Measurements from ENCODE around the gene DIP2C.

DNA sequence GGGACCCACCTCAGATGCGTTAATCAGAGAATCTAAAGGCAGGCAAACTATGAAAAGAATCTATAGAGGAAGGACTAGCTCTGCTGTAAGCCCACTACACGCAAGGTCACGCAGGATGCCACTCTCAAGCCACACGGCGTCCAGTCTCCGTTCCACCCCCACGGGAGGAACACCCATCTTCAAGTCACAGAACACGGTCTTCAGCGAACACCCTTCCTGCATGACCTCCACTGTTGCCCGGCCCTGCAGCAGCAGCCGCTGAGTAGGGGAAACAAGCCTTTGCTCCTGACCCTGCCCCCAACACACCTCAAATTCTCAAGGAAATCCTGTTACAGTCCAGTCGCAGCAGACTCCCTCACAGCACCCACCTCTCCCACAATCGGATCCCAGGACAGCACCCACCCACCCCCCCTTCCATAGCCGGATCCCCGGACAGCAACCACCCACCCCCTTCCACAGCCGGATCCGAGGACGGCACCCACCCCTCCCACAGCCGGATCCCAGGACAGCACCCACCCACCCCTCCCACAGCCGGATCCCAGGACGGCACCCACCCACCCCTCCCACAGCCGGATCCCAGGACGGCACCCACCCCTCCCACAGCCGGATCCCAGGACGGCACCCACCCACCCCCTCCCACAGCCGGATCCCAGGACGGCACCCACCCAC is 133.7 kb downstream of the DIP2C start:
- TF ChIP-seq, protein P1, sequence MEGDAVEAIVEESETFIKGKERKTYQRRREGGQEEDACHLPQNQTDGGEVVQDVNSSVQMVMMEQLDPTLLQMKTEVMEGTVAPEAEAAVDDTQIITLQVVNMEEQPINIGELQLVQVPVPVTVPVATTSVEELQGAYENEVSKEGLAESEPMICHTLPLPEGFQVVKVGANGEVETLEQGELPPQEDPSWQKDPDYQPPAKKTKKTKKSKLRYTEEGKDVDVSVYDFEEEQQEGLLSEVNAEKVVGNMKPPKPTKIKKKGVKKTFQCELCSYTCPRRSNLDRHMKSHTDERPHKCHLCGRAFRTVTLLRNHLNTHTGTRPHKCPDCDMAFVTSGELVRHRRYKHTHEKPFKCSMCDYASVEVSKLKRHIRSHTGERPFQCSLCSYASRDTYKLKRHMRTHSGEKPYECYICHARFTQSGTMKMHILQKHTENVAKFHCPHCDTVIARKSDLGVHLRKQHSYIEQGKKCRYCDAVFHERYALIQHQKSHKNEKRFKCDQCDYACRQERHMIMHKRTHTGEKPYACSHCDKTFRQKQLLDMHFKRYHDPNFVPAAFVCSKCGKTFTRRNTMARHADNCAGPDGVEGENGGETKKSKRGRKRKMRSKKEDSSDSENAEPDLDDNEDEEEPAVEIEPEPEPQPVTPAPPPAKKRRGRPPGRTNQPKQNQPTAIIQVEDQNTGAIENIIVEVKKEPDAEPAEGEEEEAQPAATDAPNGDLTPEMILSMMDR (IDR thresholded peaks at IDR 0.05) = no peak
- TF ChIP-seq POLR2A (IDR thresholded peaks at IDR 0.05) = no peak

Data from testis (tissue), 2 donors.